HG03025 (cell line): ENCODE data around the gene DHPS.
"Not testable (repeated sequence)": the region's sequence is repeated elsewhere in the genome, so short reads cannot be mapped to it uniquely, and the experiment has no call there.

Experiments used
- ATAC-seq: cut with Tn5 transposase; IDR thresholded peaks from one replicate; pipeline ENCODE4 v1.9.1; 2021; ENCODE audit warnings: mild to moderate bottlenecking, moderate library complexity; ENCODE audit not compliant: unreplicated experiment, low FRiP score

DHPS gene

DNA sequence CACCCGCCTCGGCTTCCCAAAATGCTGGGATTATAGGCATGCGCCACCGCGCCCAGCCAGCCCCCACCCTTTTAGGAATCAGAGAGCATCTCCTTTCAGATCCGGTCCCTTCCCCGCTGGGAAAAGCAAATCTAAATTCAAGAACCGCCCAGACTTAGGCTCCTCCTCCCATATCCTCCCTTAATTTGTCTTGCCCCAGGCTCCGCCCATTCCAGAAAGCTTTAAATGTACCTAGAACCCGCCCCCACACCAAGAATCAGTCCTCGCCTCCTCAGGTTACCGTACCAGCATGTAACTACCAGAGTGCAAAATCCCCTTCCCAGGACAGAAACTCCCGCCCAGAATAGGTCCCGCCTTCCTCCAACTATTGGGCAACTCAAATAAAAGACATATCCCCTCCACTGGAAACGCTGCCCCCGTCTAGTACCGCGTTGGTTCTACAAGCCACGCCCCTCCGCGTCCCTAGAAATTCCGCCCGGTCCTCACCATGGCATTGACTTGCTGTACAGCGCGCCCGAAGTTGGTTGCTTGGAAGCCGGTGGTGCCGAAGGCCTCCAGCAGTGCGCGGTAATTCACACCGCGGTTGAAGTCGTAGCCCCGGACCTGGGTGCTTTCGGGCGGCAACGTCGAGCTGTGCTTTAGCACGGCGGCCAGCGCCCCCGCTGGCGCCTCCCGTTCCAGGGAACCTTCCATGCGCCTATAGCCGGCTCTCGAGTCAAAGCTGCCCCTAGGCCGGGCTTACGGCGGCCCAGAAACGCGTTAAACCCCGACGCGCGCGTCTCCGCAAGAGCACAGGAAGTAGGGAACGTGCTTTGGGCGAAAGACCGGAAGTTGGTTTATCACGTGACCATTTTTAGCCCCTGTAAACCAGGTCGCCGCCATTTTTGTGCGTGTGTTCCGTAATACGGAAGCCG lies at the start of gene DHPS:
Gene DHPS, minus strand, starts transcription at position 807 of the 914 bp plus-strand sequence. Its CDS starts 114 bp downstream, at position 693.
- ATAC-seq = peak; percentile 60

DNA sequence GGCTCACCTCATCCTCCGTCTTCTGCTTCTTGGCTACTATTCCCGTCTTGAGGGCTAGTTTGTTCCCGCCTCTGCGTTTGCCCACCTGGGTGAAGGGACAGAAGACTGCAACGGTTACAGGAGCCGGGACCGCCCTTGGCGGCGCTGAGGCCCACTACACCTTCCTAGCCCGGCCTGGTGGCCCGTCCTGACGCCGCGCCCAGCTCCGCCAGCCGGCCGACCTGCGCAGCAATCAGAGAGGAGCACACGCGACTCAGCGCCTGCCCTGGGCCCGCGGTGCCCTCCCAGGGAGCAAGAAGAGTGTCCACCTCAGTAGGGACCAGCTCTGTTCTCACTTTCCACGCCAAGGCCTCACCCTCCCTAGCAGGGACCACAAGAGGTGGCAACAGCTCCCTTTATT lies 49.7 kb upstream of the DHPS start:
- ATAC-seq = no peak

DNA sequence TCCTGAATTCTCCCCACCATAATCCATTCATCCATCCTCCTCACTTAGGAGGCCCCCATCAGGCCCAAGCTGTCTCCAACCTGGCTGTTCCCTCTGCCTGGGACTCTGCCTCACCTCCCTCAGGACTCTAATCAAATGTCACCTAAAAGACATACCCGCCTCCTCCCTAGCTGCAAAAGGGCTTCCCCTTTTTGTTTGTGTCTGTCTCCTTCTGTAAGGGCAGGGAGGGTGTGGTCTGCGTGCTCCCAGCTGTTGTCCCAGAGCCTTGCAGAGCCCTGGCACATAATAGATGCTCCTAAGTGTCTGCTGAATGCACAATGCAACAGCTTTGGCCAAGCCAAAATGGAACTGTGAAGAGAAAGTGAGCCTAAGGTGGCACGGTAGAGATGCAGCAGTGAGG lies 48.4 kb upstream of the DHPS start:
- no peak for ATAC-seq

DNA sequence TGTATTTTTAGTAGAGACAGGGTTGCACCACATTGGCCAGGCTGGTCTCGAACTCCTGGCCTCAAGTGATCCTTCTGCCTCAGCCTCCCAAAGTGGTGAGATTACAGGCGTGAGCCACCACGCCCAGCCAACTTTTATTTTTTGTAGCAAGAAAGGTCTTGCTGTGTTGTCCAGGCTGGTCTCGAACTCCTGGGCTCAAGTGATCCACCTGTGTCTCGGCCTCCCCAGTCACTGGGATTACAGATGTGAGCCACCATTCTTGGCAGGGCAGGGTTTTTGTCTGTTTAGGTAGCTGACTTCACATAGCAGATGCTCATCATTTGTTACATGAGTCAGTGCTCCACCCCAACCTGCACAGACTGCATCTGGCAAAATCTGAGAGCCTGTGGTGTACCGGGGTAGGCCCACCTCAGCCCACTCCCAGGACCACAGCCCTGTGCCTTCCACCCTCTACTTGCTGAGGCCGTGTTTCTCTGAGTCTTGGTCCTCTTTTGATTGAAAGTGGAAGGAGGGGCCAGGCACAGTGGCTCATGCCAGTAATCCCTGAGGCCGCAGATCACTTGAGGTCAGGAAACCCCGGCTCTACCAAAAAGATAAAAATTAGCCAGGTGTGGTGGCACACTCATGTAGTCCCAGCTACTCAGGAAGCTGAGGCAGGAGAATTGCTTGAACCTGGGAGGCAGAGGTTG lies 46.2 kb upstream of the DHPS start:
- no peak for ATAC-seq

DNA sequence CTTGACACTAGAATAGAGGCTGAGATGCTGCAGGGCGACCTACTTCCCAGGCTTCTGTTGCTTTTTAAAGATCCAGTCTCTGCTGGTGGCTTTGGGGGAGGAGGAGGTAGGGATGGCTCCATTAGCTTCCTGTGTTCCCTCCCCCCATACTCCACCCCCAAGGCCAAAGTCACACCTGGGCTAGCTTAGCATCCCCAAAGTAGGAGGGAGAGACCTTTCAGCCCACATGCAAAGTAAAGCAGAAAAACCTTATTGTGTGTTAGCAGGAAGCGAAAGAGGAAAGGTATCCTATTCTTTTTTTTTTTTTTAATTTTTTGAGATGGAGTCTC lies 45.3 kb upstream of the DHPS start:
- no peak for ATAC-seq

DNA sequence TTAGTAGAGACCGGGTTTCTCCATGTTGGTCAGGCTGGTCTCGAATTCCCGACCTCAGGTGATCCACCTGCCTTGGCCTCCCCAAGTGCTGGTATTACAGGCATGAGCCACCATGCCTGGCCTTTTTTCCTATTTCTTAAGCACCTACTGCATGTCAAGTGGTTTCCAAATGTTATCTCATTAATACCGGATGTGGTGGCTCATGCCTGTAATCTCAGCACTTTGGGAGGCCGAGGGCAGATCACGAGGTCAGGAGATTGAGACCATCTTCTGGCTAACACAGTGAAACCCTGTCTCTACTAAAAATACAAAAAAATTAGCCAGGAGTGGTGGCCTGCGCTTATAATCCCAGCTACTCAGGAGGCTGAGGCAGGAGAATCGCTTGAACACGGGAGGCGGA lies 43.9 kb upstream of the DHPS start:
- ATAC-seq = not testable (repeated sequence)

DNA sequence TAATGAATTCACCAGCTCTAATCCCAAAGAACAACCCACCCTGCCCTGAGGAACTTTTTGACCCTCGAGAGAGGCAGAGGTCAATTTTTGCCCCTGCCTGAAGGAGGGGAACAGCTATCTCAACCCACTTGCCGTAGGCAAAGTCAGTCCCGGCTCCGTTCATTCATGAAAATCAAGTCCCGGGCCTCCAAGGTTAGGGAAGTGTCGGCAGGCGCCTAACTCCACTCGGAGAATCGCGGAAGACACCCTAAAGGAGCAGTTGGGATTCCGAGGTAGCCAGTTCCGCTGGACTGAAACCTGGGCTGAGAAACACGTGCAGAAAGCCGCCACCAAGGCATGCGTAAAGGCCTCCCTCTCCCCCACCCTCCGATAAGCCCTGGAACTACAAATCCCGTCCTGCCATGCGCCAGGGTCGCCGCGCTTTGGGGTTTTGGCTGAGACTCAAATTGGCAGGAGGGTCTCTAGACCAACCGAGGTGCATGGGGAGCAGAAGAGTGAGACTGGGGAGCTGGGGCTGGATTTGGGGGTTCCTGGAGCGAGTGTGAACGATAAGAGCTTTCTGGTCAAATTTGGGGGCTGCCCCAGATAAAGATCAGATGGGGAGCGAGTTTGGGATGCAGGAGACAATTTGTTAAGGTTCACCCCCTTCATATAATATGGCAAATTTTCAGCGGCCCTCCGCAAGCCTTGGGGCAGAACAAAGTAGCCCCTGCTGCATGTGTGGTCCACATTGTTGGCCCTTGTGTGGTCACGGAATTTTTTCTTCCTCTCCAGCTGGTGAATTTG lies 42.2 kb upstream of the DHPS start, which contains the start of gene TNPO2:
Gene TNPO2, minus strand, starts transcription at position 292 of the 786 bp plus-strand sequence. CDS start 2,955 bp downstream, outside the sequence.
- no peak for ATAC-seq

DNA sequence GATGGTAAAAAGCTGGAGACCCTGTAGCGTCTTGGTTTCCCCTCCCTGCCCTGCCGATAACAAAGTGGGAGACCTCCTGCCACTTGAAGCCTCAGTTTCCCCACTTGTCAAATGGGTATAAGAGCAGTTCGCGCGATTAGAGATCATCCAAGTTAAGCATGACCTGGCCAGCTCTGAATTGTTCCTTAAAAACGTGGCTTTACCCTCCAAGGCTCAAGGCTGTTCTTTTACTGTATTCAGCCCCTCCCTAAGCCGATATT lies 41.6 kb upstream of the DHPS start:
- no peak for ATAC-seq

DNA sequence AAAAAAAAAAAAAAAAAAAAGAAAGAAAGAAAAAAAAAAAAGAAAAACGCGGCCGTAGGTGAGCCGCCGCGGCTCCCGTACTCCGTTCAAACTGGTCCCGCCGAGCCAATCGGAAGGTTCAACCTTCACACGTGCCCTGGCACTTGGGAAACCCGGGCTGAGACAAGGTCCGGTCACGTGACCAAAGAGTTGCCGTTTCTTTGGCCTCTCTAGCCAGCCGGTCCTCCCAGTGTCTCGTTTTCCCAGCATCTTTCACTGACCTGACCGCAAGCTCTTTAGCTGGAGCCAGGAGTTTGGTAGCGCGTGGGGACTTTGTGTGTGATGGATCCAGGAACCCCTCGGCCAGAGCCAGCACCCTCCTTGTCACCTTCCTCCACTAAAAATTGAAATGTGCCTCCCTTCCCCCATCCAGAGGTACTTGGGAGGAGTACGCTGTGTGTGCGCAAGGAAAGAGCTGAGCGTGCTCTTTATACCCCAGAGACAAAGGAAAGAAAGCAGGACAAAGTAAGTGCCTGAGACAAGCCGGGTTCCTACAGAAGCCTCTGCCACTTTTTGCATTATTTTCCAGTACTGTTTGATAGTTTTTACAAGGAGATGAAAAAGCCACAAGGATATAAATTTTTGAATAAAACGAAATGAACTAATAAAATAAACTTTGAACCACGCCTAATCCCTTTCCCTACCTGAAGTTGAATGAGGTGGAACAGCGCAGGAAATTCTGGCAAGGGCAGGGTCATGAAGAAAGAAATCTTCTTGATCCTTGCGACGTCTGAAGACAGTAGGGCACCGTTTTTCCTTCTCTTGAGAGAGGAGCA lies 41.1 kb upstream of the DHPS start:
- ATAC-seq = peak; percentile 74

DNA sequence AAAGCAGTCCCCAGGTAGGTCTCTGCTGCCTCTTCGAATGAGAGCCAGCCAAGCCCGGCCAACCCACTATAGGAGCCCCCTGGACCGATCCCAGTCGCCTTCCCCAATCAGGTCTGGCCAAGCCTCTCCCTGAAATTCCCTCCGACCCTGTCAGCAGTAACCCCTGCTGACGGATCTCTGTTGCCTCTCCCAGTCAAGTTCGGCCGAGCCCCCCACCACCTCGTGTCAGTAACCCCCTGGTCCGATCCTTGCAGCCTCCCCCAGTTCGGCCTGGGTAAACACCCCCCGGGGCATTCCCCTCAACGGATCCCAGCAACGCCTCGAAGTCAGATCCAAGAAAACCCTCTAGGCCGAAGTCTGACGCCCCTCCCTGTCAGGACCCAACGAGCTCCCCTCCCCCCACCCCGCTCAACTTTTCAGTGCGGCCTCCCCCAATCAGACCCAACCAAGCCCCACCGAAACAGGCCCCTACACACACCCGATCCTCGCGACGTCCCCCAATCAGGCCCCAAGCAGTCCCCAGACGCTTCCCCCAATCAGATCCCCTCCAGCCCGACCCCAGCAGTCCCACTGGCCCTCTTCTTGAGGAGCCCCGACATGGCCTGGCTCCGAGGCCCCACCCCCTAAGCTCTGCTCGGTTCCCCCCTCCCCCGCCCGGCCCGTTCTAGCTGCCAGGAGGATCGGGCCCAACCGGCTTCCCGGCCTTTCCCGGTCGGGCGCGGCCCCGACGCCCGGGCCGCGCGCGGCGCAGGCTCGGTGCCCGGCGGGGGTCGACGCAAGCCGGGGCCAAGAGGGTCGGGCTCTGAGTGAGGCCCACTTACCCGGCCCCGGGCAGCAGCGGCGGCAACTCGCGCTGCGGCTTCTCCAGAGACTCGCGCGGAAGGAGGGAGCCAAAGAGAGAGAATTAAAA lies 40.2 kb upstream of the DHPS start:
- ATAC-seq = no peak

DNA sequence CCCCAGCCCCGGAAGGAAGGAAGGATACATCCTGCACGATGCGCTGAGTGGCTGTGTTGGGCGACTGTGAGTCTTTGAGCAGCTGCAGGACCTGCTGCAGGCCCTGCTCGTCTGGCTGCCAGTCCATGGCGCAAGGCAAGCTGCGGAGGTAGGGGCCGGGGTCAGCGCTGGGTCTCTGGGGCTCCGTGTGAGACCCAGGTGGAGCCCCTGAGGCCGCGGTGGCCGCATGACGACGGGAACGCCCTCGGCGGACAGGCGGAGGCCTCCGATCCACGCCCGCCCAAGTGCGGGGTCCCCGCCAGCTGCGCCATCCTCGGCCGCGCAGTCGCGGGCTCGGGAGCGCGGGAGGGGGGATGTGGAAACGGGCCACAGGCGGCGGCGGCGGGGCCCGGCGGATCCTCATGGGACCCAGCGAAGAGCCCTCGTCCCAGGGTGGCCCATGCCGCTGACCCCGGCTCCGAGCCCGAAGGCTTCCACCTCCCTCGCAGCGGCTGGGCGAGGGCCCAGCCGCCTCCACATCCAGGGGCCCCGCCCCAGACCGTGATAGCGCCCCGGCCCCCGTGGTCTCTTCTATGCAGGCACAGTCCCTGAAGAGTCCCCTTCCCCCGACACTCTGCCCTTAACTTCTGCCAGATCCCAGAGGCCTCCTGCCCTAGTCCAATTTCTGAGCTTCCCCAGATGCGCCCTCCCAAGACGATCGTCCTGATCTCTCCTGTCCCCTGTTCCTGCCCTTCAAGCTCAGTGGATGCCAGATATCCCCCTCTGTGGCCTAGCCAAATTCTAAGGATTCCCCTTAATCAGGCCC lies 39.4 kb upstream of the DHPS start:
- no peak for ATAC-seq

DNA sequence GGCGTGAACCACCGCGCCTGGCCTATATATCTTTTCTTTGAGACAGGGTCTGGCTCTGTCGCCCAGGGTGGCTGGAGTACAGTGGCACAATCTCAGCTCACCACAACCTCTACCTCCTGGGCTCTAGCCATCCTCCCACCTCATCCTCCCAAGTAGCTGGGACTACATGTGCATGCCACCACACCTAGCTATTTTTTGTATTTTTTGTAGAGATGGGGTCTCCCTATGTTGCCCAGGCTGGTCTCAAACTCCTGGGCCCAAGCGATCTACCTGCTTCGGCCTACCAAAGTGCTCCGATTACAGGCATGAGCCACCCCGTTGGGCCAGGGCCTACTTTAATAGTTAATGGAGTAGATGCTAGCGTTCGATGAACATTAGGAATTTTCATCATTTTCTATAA lies 38.6 kb upstream of the DHPS start:
- ATAC-seq = no peak

DNA sequence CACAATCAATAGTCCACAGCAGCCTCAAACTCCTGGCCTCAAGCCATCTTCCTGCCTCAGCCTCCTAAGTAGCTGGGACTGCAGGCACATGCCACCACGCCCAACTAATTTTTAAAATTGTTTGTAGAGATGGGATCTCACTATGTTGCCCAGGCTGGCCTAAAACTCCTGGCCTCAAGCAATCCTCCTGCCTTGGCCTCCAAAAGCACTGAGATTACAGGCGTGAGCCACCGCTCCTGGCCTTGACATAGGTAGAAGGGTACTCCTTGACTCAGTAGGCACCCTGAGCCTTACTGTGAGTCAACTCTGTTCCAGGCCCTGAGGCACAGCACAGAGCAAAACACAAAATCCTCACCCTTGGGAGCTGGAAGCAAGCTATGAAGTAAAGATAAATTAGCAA lies 34.2 kb upstream of the DHPS start:
- ATAC-seq = no peak

DNA sequence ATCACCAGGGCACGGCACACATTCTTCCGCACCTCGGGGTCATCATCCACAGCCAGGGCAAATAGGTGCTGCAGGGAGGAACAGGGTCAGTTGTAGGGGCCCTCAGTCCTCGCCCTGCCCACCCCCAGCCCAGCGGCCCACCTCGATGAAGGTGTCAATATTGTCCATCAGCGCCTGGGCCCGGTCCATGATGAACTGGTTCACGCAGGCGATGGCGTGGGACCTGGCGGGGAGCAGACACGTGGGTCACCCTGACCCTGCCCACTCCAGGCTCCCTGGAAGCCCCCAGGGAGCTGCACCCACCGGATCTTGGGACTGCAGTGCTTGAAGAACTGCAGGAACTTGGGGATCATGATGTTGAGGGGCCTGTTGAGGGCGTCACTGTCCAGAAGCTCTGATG lies 33.4 kb upstream of the DHPS start:
- ATAC-seq = no peak

DNA sequence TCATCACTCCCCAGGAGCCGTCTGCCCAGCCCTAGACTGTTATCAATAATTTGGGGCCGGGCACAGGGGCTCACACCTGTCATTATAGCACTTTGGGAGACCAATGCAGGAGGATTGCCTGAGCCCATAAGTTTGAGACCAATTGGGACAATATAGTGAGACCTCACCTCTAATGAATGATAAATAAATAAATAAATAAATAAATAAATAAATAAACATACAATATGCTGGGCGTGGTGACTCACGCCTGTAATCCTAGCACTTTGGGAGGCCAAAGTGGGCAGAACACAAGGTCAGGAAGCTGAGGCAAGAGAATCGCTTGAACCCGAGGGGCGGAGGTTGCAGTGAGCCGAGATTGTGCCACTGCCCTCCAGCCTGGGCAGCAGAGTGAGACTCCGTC lies 31.6 kb upstream of the DHPS start:
- ATAC-seq = not testable (repeated sequence)

DNA sequence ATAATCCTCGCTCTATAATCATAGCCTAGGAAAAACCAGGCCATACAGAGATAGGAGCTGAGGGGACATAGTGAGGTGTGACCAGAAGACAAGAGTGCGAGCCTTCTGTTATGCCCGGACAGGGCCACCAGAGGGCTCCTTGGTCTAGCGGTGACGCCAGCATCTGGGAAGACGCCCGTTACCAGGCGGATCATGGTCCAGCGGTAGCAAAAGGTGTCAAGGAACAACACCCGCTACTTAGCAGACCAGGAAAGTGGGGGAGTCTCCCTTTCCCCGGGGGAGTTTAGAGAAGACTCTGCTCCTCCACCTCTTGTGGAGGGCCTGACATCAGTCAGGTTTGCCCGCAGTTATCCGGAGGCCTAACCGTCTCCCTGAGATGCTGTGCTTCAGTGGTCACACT lies 30.4 kb upstream of the DHPS start:
- ATAC-seq = not testable (repeated sequence)

DNA sequence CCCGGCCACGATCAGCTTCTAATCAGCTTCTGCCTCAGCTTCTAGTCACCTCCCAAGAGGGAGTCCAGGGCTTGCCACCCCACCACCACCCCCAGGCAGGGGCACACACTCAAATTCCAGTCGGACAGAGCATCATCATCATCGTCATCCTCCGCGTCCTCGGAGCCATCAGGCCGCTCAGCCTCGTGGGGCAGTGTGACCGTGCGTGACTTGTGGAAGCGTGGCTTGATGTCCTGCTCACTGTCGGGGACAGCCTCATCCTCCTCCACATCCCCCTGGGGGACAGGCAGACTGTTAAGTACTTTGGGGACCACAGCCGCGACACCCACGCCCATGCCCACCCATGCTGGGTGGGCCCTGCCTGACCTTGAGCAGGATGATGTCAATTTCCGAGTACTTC lies 29.5 kb upstream of the DHPS start:
- no peak for ATAC-seq

DNA sequence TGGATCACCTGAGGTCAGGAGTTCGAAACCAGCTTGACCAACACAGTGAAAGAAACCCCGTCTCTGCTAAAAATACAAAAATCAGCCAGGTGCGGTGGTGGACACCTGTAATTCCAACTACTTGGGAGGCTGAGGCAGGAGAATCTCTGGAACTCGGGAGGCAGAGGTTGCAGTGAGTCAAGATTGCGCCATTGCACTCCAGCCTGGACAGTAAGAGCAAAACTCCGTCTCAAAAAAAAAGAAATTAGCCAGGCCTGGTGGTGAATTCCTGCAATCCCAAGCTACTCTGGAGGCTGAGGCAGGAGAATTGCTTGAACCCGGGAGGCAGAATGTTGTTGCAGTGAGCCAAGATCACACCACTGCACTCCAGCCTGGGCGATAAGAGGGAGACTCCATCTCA lies 27.0 kb upstream of the DHPS start:
- no peak for ATAC-seq

DNA sequence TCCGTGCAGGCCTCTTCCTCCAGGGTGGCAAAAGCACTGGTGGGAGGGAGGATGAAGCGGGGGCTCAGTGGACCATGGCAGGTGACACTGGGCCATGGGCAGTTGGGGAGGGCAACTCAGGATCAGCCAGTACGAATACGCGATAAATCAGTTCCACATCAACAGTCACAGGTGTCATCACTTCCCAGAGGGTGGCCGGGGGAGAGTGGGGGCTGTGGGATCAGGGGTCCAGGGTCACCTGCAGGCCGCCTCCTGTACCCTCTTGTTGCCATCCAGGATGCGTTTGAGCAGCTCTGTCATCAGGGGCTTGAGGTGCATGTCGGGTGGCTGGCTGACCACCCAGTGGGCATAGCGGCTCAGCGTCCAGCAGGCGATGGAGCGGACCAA lies 24.6 kb upstream of the DHPS start:
- no peak for ATAC-seq
